Mononuclear cell (primary cell): Measurements from ENCODE around the gene NLRP8. TPM values are rescaled to one million over a fixed set of nuclear protein-coding genes. Genes with fewer than 3 reads are reported as not detected.
"Not testable (repeated sequence)": the region's sequence is repeated elsewhere in the genome, so short reads cannot be mapped to it uniquely, and the experiment has no call there.

Experiments
- H3K27me3 ChIP-seq: 2 replicates; pipeline ENCODE4 v1.6.0; 2011; ENCODE audit warnings: low read length, control low read depth; ENCODE audit not compliant: insufficient read depth
- H3K4me1 ChIP-seq: 2 replicates; pipeline ENCODE4 v1.5.1; 2011; ENCODE audit warnings: mild to moderate bottlenecking, low read length, control low read depth; ENCODE audit not compliant: insufficient read depth
- H3K4me3 ChIP-seq: 2 replicates; pipeline ENCODE4 v1.5.1; 2011; ENCODE audit warnings: mild to moderate bottlenecking, low read length, moderate library complexity
- H3K9me3 ChIP-seq: 2 replicates; pipeline ENCODE4 v1.5.1; 2011; ENCODE audit warnings: low read depth, mild to moderate bottlenecking, control low read depth, low read length
- total RNA-seq: library from RNA; depleted of rRNA; stranded (reverse); fragments of >200 nt; gene quantifications from one replicate; pipeline ENCODE4 v1.2.3, GENCODE V29; 2012

The NLRP8 gene
- not detected for total RNA-seq

GRCh38 chr19:55947532-55947931 lies at the start of gene NLRP8:
TSS of gene NLRP8 (plus strand) at chr19:55947832.
- no peaks in the 10 kb centered on the region for H3K4me1 ChIP-seq
- no peaks in the 10 kb centered on the region for H3K9me3 ChIP-seq

GRCh38 chr19:55898911-55899310 lies 48.7 kb upstream of the NLRP8 start:
- Histone ChIP-seq H3K9me3 (no peaks in the 10 kb centered on the region), H3K4me1 (no peaks in the 10 kb centered on the region), H3K27me3 (no peaks in the 10 kb centered on the region), H3K4me3 (no peak overlapping the region)

More at GRCh38 chr19:55947532-55947931, at the start of gene NLRP8:
- H3K4me3 ChIP-seq, result no peak within 1 kb of the TSS
- no peaks in the 10 kb centered on the region for H3K27me3 ChIP-seq

- H3K4me3 ChIP-seq, result no peak overlapping the region
- H3K27me3 ChIP-seq, result no peaks in the 10 kb centered on the region
- H3K4me1 ChIP-seq, result no peaks in the 10 kb centered on the region
- no peaks in the 10 kb centered on the region for H3K9me3 ChIP-seq
Observed at GRCh38 chr19:55901369-55902079, 46.1 kb upstream of the NLRP8 start.

GRCh38 chr19:55902080-55902751 lies 45.4 kb upstream of the NLRP8 start:
- H3K4me1 ChIP-seq, result no peaks in the 10 kb centered on the region
- H3K4me3 ChIP-seq, result no peak overlapping the region
- no peaks in the 10 kb centered on the region for H3K9me3 ChIP-seq
- H3K27me3 ChIP-seq, result no peaks in the 10 kb centered on the region

DNA sequence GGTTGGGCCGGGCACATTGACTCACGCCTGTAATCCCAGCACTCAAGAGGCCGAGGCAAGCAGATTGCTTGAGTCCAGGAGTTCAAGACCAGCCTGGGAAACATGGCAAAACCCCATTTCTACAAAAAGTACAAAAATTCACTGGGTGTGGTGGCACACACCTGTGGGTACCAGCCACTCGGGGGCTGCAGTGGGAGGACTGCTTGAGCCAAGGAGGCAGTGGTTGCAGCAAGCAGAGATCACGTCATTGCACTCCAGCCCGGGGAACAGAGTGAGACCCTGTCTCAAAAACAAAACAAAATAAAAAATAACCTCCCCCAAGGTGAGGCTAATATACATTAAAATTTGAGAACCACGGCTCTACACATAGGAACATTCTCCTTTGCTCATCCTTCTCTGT lies 40.3 kb upstream of the NLRP8 start:
- H3K4me3 ChIP-seq, result no peak overlapping the region
- H3K4me1 ChIP-seq, result no peaks in the 10 kb centered on the region
- H3K27me3 ChIP-seq, result no peaks in the 10 kb centered on the region
- H3K9me3 ChIP-seq, result no peaks in the 10 kb centered on the region

DNA sequence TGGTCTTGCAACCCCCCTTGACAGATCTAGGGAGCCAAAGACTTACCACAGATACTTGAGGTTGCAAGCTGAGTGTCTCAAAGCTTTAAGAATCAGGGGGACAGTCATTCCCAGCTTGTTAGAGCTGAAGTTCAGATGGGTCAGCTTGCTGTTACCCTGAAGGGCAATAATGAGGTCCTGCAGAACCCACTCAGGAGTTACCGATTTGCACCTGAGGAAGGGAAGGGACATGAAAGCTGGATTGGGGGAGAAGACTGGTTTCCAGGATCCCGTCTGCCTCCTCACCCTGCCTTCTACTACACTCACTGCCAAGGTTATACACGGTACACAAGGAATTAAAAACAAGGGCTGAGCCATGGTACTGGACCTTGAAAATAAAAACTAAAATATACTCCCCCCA lies 39.9 kb upstream of the NLRP8 start:
- no peaks in the 10 kb centered on the region for H3K27me3 ChIP-seq
- no peak overlapping the region for H3K4me3 ChIP-seq
- H3K9me3 ChIP-seq, result no peaks in the 10 kb centered on the region
- no peaks in the 10 kb centered on the region for H3K4me1 ChIP-seq

GRCh38 chr19:55909801-55910200 lies 37.8 kb upstream of the NLRP8 start:
- Histone ChIP-seq H3K4me1 (no peaks in the 10 kb centered on the region), H3K9me3 (no peaks in the 10 kb centered on the region), H3K27me3 (no peaks in the 10 kb centered on the region), H3K4me3 (no peak overlapping the region)

- Histone ChIP-seq H3K9me3 (peaks cover 12% of the 10 kb centered on the region), H3K4me1 (no peaks in the 10 kb centered on the region), H3K27me3 (no peaks in the 10 kb centered on the region), H3K4me3 (no peak overlapping the region)
Observed at GRCh38 chr19:55912916-55913315, 34.7 kb upstream of the NLRP8 start.

GRCh38 chr19:55913643-55914268 lies 33.9 kb upstream of the NLRP8 start:
- Histone ChIP-seq H3K9me3 (peaks cover 16% of the 10 kb centered on the region), H3K4me3 (no peak overlapping the region)

DNA sequence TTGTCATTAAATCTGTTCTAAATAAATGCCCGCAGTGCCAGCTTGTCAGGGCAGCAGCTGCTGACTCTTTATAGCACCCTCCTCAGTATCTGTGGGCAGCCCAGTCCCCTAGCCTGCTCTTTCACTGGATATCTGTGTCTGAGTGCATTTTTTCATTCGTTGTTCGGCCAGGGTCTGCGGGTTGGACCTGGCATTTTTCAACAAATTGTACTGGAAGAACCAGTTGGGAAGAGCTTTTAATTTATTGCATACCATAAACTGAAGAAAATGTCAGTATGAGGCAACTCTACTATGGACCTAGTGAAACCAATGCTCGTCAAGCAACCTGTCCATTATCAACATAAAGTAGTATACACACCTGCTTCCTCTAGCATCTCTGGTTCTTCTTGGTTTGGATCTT lies 24.1 kb upstream of the NLRP8 start:
- Histone ChIP-seq H3K27me3 (no peaks in the 10 kb centered on the region), H3K4me1 (no peaks in the 10 kb centered on the region), H3K9me3 (peaks cover 21% of the 10 kb centered on the region), H3K4me3 (no peak overlapping the region)

More at GRCh38 chr19:55913643-55914268, 33.9 kb upstream of the NLRP8 start:
- no peaks in the 10 kb centered on the region for H3K27me3 ChIP-seq
- no peaks in the 10 kb centered on the region for H3K4me1 ChIP-seq

DNA sequence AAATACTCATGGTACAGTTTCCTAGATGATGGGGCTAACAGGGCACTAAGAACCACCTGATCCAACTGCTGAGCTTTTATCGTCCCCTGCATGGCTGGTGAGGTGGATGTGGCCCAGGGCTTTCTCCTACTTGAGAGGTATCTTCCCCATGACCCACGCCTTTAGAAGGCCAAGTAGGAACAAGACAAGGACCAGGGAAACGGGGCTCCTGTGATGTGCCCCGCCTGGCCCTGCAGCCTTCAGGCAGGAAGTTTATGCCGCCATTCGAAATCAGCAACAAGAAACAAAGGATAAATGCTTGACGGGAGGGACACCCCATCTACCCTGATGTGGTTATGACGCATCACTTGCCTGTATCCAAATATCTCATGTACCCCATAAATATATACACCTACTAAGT lies 19.6 kb upstream of the NLRP8 start:
- H3K4me3 ChIP-seq, result no peak overlapping the region
- no peaks in the 10 kb centered on the region for H3K27me3 ChIP-seq
- no peaks in the 10 kb centered on the region for H3K4me1 ChIP-seq
- no peaks in the 10 kb centered on the region for H3K9me3 ChIP-seq

GRCh38 chr19:55929258-55929657 lies 18.4 kb upstream of the NLRP8 start:
- H3K9me3 ChIP-seq, H3K27me3 ChIP-seq, H3K4me3 ChIP-seq, H3K4me1 ChIP-seq: not testable (repeated sequence)

DNA sequence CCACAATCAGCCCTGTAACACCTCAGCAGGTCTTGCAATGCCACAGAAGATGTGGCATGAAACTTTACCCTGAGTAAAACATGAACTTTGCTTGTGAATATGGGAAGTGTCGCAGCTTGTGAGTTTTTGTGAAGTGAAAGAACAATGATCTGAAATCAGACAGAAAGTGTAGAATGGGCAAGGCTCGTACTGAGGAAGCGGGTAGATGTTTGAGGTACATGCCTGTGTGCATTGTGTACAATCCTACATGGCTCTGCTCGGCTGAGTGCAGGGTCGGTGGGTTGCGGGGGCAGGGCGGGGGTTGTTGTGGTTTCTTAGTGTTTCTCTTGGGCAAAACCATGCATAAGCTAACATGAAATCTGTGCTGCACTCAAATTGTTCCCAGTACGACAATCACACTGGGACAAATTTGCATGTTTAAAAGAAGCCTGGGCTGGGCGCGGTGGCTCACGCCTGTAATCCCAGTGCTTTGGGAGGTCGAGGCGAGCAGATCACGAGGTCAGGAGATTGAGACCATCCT lies 16.6 kb upstream of the NLRP8 start:
- Histone ChIP-seq H3K4me3 (no peak overlapping the region), H3K4me1 (no peaks in the 10 kb centered on the region), H3K27me3 (no peaks in the 10 kb centered on the region), H3K9me3 (no peaks in the 10 kb centered on the region)

DNA sequence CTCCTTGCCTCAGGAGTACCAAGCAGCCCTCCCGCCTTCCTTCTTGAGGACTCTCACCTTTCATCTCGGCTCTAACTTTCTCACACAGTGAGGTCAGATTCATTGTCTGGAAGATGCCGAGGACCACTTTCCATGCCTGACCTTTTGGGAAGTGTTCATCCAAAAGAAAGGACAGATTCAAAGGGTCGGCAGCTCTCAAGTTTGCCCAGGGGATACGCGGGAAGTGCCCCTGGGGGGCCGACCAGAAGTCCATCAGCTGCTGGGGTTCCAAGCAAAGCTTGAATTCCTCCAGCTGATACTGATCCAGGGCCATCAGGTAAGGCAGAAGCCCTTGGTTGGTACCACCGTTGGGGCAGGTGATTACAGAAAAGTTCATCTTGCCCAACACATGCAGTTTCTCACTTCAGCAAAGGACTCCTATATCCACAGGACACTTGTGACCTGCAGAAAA lies 15.7 kb upstream of the NLRP8 start, which contains the start of gene NLRP13:
NLRP13 (minus strand) TSS at position 401 of the 451 bp plus-strand sequence; CDS start at position 376, 25 bp downstream.
- Histone ChIP-seq H3K27me3 (no peaks in the 10 kb centered on the region), H3K4me3 (no peak within 1 kb of the TSS), H3K9me3 (no peaks in the 10 kb centered on the region), H3K4me1 (no peaks in the 10 kb centered on the region)

DNA sequence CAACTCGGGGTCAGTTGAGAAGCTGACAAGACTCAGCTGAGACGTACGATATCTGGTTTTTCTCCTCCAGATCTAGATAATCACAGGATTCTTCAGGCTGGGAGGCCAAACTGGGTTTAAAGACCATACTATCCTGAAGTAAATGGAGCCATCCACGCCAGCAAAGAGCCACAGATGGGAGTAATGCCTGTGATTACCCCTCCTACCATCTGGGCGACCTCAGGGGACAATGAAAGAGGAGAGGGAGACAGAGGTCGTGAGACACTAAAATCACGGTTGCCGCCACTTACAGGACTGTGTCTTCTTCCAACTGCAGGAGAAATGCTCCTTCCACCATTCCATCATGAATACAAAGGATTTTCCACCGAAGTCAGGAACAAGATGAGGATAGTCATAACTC lies 12.4 kb upstream of the NLRP8 start:
- Histone ChIP-seq H3K9me3 (no peaks in the 10 kb centered on the region), H3K27me3 (no peaks in the 10 kb centered on the region), H3K4me3 (no peak overlapping the region), H3K4me1 (no peaks in the 10 kb centered on the region)
